GM08714 (cell line): Measurements from ENCODE around the gene AOPEP.

Experiments used
- H3K4me3 ChIP-seq: fragments of 200-500 bp; sonication (Bioruptor generic); 2 replicates; pipeline ENCODE4 v1.5.1; 2014; ENCODE audit warnings: mild to moderate bottlenecking, low read length, inconsistent platforms
- ZNF274 ChIP-seq: IDR thresholded peaks from 2 replicates; pipeline ENCODE4 v1.6.1; 2012; ENCODE audit warnings: mild to moderate bottlenecking, low read depth, low read length

The AOPEP gene

GRCh38 chr9:94767331-94768072 lies 41.0 kb downstream of the AOPEP start:
- no peak for TF ChIP-seq ZNF274
- H3K4me3 ChIP-seq, result no peak overlapping the region

GRCh38 chr9:94768766-94769165 lies 42.3 kb downstream of the AOPEP start:
- H3K4me3 ChIP-seq, result no peak overlapping the region

GRCh38 chr9:94770334-94770733 lies 43.8 kb downstream of the AOPEP start:
- no peak overlapping the region for H3K4me3 ChIP-seq
- no peak for TF ChIP-seq ZNF274

More at GRCh38 chr9:94768766-94769165, 42.3 kb downstream of the AOPEP start:
- TF ChIP-seq ZNF274, result no peak

- no peak overlapping the region for H3K4me3 ChIP-seq
- TF ChIP-seq ZNF274, result no peak
These were observed 44.6 kb downstream of the AOPEP start for GRCh38 chr9:94771096-94771495.

GRCh38 chr9:94772144-94772543 lies 45.6 kb downstream of the AOPEP start:
- no peak overlapping the region for H3K4me3 ChIP-seq
- TF ChIP-seq ZNF274, result no peak

GRCh38 chr9:94772639-94773303 lies 46.3 kb downstream of the AOPEP start:
- no peak for TF ChIP-seq ZNF274
- no peak overlapping the region for H3K4me3 ChIP-seq

- no peak for TF ChIP-seq ZNF274
These were observed 47.2 kb downstream of the AOPEP start for GRCh38 chr9:94773655-94774054.

GRCh38 chr9:94778013-94778412 lies 51.5 kb downstream of the AOPEP start:
- no peak for TF ChIP-seq ZNF274
- no peak overlapping the region for H3K4me3 ChIP-seq

More at GRCh38 chr9:94773655-94774054, 47.2 kb downstream of the AOPEP start:
- H3K4me3 ChIP-seq, result no peak overlapping the region

- no peak for TF ChIP-seq ZNF274
- no peak overlapping the region for H3K4me3 ChIP-seq
These were observed 52.5 kb downstream of the AOPEP start for GRCh38 chr9:94779031-94779430.

- no peak for TF ChIP-seq ZNF274
- H3K4me3 ChIP-seq, result no peak overlapping the region
These were observed 53.3 kb downstream of the AOPEP start for GRCh38 chr9:94779693-94780290.

GRCh38 chr9:94780516-94780950 lies 54.0 kb downstream of the AOPEP start:
- no peak overlapping the region for H3K4me3 ChIP-seq
- TF ChIP-seq ZNF274, result no peak

GRCh38 chr9:94782355-94783101 lies 56.0 kb downstream of the AOPEP start:
- TF ChIP-seq ZNF274, result no peak
- no peak overlapping the region for H3K4me3 ChIP-seq

- H3K4me3 ChIP-seq, result no peak overlapping the region
- TF ChIP-seq ZNF274, result no peak
These were observed 56.7 kb downstream of the AOPEP start for GRCh38 chr9:94783102-94783682.

- TF ChIP-seq ZNF274, result no peak
- no peak overlapping the region for H3K4me3 ChIP-seq
These were observed 57.4 kb downstream of the AOPEP start for GRCh38 chr9:94783928-94784327.
